Activated CD4-positive, CD25-positive, alpha-beta regulatory T cell (primary cell): Measurements from ENCODE around the gene MYO10.
"Not testable (repeated sequence)": the region's sequence is repeated elsewhere in the genome, so short reads cannot be mapped to it uniquely, and the experiment has no call there.

Experiments used
- DNase-seq, 4 experiments: peaks; one replicate each; lab custom pipeline; 2025; lab: John Stamatoyannopoulos, UW

Gene MYO10

GRCh38 chr5:16668631-16669030 is 267.5 kb downstream of the MYO10 start:
- DNase-seq = no peak

- no peak for DNase-seq
Observed at GRCh38 chr5:16668194-16668593, 267.9 kb downstream of the MYO10 start.

GRCh38 chr5:16666883-16667398 is 269.1 kb downstream of the MYO10 start:
- DNase-seq = peak in 1 of 4 experiments; percentile 3

GRCh38 chr5:16666130-16666882 is 269.8 kb downstream of the MYO10 start:
- DNase-seq = no peak

- DNase-seq = no peak
Observed at GRCh38 chr5:16665601-16666000, 270.5 kb downstream of the MYO10 start.

GRCh38 chr5:16664368-16664767 is 271.7 kb downstream of the MYO10 start:
- DNase-seq = no peak

GRCh38 chr5:16663840-16664239 is 272.2 kb downstream of the MYO10 start:
- no peak for DNase-seq

GRCh38 chr5:16661713-16662112 is 274.4 kb downstream of the MYO10 start:
- DNase-seq = no peak

GRCh38 chr5:16660982-16661381 is 275.1 kb downstream of the MYO10 start:
- DNase-seq = no peak

GRCh38 chr5:16659536-16659935 is 276.6 kb downstream of the MYO10 start:
- no peak for DNase-seq

GRCh38 chr5:16656561-16657191 is 279.4 kb downstream of the MYO10 start:
- DNase-seq = no peak

- no peak for DNase-seq
Observed at GRCh38 chr5:16654647-16655334, 281.3 kb downstream of the MYO10 start.

GRCh38 chr5:16648739-16649138 is 287.3 kb downstream of the MYO10 start:
- DNase-seq = not testable (repeated sequence)

- no peak for DNase-seq
Observed at GRCh38 chr5:16644301-16644889, 291.7 kb downstream of the MYO10 start.

GRCh38 chr5:16642867-16643266 is 293.2 kb downstream of the MYO10 start:
- no peak for DNase-seq

GRCh38 chr5:16639206-16639605 is 296.9 kb downstream of the MYO10 start:
- no peak for DNase-seq

GRCh38 chr5:16628376-16628775 is 307.7 kb downstream of the MYO10 start:
- no peak for DNase-seq

GRCh38 chr5:16626696-16627264 is 309.3 kb downstream of the MYO10 start:
- no peak for DNase-seq

- no peak for DNase-seq
Observed at GRCh38 chr5:16625096-16625495, 311.0 kb downstream of the MYO10 start.

GRCh38 chr5:16619136-16619535 is 317.0 kb downstream of the MYO10 start:
- no peak for DNase-seq

GRCh38 chr5:16618138-16618897 is 317.8 kb downstream of the MYO10 start:
- no peak for DNase-seq
